ENCODE results near the gene KIFAP3. TPM values are rescaled to one million over a fixed set of nuclear protein-coding genes. Genes with fewer than 3 reads are reported as not detected.

The KIFAP3 gene
- total RNA-seq, 1 experiment from 2014 or later, result 3.8 TPM

- H3K18ac ChIP-seq (ENCODE audit: insufficient read length, low read depth, low read length), result no peak overlapping the region
- H2AK5ac ChIP-seq (ENCODE audit: insufficient read length, low read length), result no peak overlapping the region
- no peak overlapping the region for H2BK5ac ChIP-seq (ENCODE audit: insufficient read length, low read length)
- H2BK20ac ChIP-seq (ENCODE audit: low read depth, low read length, poor library complexity, severe bottlenecking), result no peak overlapping the region
- no peaks in the 10 kb centered on the region for H3K4me1 ChIP-seq (ENCODE audit: insufficient read depth, low read length)
- H3K4me3 Mint-ChIP-seq, result no peak overlapping the region
- WGBS (ENCODE audit: extremely low coverage, insufficient read length, low lambda C conversion rate), result no CpG with 5 or more reads among the region's 3 CpGs
- H2AFZ ChIP-seq (ENCODE audit: low read length), result no peak overlapping the region
- no peak overlapping the region for H3K9ac ChIP-seq (ENCODE audit: extremely low read depth, insufficient read length, low read length)
- H2BK15ac ChIP-seq (ENCODE audit: low read depth, low read length), result no peak overlapping the region
- no peaks in the 10 kb centered on the region for H3K4me1 Mint-ChIP-seq
- H3K27me3 ChIP-seq (ENCODE audit: insufficient read depth, low read length), result no peaks in the 10 kb centered on the region
- H3K27ac Mint-ChIP-seq, result no peak overlapping the region
- no peak overlapping the region for H3K27ac ChIP-seq (ENCODE audit: insufficient read length, low read depth, low read length)
- H3K9me3 ChIP-seq (ENCODE audit: control insufficient read depth, low read depth, low read length), result no peaks in the 10 kb centered on the region
- H4K8ac ChIP-seq (replicated peaks; ENCODE audit: insufficient read length, low read depth, low read length), result no peak overlapping the region
- no peaks in the 10 kb centered on the region for H3K79me2 ChIP-seq (ENCODE audit: insufficient read depth, low read length)
- no peaks in the 10 kb centered on the region for H3K9me3 Mint-ChIP-seq
- no peak overlapping the region for H3K4ac ChIP-seq (ENCODE audit: low read depth, low read length)
- no peaks in the 10 kb centered on the region for H3K23me2 ChIP-seq (ENCODE audit: insufficient read length, low read depth, low read length, poor library complexity, severe bottlenecking)
- no peak overlapping the region for H3K56ac ChIP-seq (ENCODE audit: insufficient read length, low read depth, low read length)
- H3T11ph ChIP-seq (ENCODE audit: low read length), result no peak overlapping the region
- H3K23ac ChIP-seq (ENCODE audit: insufficient read length, low read depth, low read length), result no peak overlapping the region
- H3K27me3 Mint-ChIP-seq (ENCODE audit: low read depth), result no peaks in the 10 kb centered on the region
- no peak overlapping the region for H2BK12ac ChIP-seq (ENCODE audit: insufficient read length, low read depth, low read length)
- H4K20me1 ChIP-seq (ENCODE audit: control insufficient read depth, insufficient read depth, insufficient read length), result no peaks in the 10 kb centered on the region
- no peaks in the 10 kb centered on the region for H3K36me3 Mint-ChIP-seq (ENCODE audit: insufficient read depth in 1 of 3, low read depth in 3 of 3)
- TF ChIP-seq, protein P1, sequence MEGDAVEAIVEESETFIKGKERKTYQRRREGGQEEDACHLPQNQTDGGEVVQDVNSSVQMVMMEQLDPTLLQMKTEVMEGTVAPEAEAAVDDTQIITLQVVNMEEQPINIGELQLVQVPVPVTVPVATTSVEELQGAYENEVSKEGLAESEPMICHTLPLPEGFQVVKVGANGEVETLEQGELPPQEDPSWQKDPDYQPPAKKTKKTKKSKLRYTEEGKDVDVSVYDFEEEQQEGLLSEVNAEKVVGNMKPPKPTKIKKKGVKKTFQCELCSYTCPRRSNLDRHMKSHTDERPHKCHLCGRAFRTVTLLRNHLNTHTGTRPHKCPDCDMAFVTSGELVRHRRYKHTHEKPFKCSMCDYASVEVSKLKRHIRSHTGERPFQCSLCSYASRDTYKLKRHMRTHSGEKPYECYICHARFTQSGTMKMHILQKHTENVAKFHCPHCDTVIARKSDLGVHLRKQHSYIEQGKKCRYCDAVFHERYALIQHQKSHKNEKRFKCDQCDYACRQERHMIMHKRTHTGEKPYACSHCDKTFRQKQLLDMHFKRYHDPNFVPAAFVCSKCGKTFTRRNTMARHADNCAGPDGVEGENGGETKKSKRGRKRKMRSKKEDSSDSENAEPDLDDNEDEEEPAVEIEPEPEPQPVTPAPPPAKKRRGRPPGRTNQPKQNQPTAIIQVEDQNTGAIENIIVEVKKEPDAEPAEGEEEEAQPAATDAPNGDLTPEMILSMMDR (conservative IDR thresholded peaks at IDR 0.05), result no peak
- no peak overlapping the region for H4K5ac ChIP-seq (ENCODE audit: insufficient read length, low read depth, low read length)
- H4K91ac ChIP-seq (ENCODE audit: insufficient read length, low read depth, low read length), result no peak overlapping the region
- H3K79me1 ChIP-seq (ENCODE audit: insufficient read depth, low read depth, low read length, poor library complexity, severe bottlenecking), result no peaks in the 10 kb centered on the region
- H2BK120ac ChIP-seq (ENCODE audit: low read depth, low read length, poor library complexity, severe bottlenecking), result no peak overlapping the region
- no peak overlapping the region for H3K14ac ChIP-seq (ENCODE audit: insufficient read depth, low read length)
- no peak overlapping the region for H3K4me2 ChIP-seq (ENCODE audit: insufficient read depth, insufficient read length, low read length)
- no peak for DNase-seq
These were observed 116.6 kb downstream of the KIFAP3 start for GRCh38 chr1:169957884-169958283.

Data from H9 (cell line).